ENCODE data around the gene C1QA.

DNA sequence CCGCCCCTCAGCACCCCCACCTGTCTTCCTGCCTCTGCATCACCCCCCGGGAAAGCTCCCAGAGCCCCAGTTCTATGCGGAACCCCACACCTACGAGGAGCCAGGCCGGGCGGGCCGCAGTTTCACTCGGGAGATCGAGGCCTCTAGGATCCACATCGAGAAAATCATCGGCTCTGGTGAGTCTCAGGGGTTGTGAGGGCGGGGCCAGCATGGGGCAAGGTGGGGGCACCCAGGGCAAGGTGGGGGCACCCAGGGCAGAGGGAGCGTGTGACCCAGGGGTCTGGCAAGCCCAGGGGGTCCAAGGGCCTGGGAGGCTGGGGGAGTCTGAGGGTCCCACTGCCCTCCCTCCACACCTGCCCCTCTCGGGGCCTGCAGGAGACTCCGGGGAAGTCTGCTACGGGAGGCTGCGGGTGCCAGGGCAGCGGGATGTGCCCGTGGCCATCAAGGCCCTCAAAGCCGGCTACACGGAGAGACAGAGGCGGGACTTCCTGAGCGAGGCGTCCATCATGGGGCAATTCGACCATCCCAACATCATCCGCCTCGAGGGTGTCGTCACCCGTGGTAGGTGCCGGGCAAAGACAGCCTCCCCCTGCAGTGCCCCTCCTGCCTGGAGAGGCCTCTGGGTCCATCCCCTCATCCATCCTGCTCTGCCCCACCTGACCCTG lies 39.0 kb upstream of the C1QA start:
- TF ChIP-seq, protein P1, sequence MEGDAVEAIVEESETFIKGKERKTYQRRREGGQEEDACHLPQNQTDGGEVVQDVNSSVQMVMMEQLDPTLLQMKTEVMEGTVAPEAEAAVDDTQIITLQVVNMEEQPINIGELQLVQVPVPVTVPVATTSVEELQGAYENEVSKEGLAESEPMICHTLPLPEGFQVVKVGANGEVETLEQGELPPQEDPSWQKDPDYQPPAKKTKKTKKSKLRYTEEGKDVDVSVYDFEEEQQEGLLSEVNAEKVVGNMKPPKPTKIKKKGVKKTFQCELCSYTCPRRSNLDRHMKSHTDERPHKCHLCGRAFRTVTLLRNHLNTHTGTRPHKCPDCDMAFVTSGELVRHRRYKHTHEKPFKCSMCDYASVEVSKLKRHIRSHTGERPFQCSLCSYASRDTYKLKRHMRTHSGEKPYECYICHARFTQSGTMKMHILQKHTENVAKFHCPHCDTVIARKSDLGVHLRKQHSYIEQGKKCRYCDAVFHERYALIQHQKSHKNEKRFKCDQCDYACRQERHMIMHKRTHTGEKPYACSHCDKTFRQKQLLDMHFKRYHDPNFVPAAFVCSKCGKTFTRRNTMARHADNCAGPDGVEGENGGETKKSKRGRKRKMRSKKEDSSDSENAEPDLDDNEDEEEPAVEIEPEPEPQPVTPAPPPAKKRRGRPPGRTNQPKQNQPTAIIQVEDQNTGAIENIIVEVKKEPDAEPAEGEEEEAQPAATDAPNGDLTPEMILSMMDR (IDR thresholded peaks at IDR 0.05) = no peak
- no peak for TF ChIP-seq POLR2A (IDR thresholded peaks at IDR 0.05)

Measured in right lobe of liver (tissue), 4 donors.